AG09309 (cell line): ENCODE data around the gene ADARB1.

Experiments used
- DNase-seq: peaks from one replicate; pipeline ENCODE4 v3.0.0-alpha.2; 2010; ENCODE audit warnings: low read depth
- H3K4me3 ChIP-seq: 2 replicates; pipeline ENCODE4 v1.5.1; 2011; ENCODE audit warnings: mild to moderate bottlenecking, low read depth, low read length, moderate library complexity; ENCODE audit not compliant: control insufficient read depth
- CTCF ChIP-seq: IDR thresholded peaks from 2 replicates; pipeline ENCODE4 v1.5.1; 2011; ENCODE audit warnings: mild to moderate bottlenecking, low read depth, low read length, inconsistent platforms; ENCODE audit not compliant: insufficient read depth, control insufficient read depth; ENCODE audit errors: missing control alignments

Gene ADARB1

GRCh38 chr21:45124596-45124995, 50.2 kb downstream of the ADARB1 start:
- no peak for DNase-seq
- no peak for TF ChIP-seq CTCF
- no peak overlapping the region for H3K4me3 ChIP-seq

GRCh38 chr21:45125357-45125756, 51.0 kb downstream of the ADARB1 start:
- no peak overlapping the region for H3K4me3 ChIP-seq
- no peak for DNase-seq
- TF ChIP-seq CTCF: no peak

- H3K4me3 ChIP-seq: no peak overlapping the region
Observed at GRCh38 chr21:45126204-45126626, 51.8 kb downstream of the ADARB1 start.

GRCh38 chr21:45126983-45127382, 52.6 kb downstream of the ADARB1 start:
- no peak for TF ChIP-seq CTCF
- no peak overlapping the region for H3K4me3 ChIP-seq
- no peak for DNase-seq

More at GRCh38 chr21:45126204-45126626, 51.8 kb downstream of the ADARB1 start:
- DNase-seq: no peak
- TF ChIP-seq CTCF: no peak

GRCh38 chr21:45127937-45128336, 53.6 kb downstream of the ADARB1 start:
- no peak for DNase-seq
- no peak overlapping the region for H3K4me3 ChIP-seq
- no peak for TF ChIP-seq CTCF

GRCh38 chr21:45128613-45129188, 54.3 kb downstream of the ADARB1 start:
- TF ChIP-seq CTCF: peak; percentile 92
- DNase-seq: no peak
- H3K4me3 ChIP-seq: no peak overlapping the region
